ENCODE data around the gene NEDD4L.

DNA sequence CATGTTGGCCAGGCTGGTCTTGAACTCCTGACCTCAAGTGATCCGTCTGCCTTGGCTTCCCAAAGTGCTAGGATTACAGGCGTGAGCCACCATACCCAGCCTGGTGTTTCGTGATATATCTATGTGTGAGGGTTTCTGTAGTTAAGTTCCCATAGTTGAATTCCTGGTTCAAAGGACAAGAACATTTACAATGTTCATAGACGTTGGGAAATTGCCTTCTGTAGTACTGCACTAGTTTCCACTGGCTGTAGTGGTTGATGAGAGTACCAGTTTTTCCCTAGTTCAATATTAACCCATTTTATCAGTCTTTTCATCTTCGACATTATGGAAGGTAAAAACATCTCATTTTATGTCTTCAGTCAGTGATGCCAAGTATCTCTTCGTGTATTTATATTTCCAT lies 171.0 kb downstream of the NEDD4L start:
- TF ChIP-seq POLR2A (IDR thresholded peaks at IDR 0.05; ENCODE audit: extremely low read depth, insufficient read length) (no peak), MAX (IDR thresholded peaks at IDR 0.05; ENCODE audit: low read depth, low read length) (no peak)
- TF ChIP-seq, protein P1, sequence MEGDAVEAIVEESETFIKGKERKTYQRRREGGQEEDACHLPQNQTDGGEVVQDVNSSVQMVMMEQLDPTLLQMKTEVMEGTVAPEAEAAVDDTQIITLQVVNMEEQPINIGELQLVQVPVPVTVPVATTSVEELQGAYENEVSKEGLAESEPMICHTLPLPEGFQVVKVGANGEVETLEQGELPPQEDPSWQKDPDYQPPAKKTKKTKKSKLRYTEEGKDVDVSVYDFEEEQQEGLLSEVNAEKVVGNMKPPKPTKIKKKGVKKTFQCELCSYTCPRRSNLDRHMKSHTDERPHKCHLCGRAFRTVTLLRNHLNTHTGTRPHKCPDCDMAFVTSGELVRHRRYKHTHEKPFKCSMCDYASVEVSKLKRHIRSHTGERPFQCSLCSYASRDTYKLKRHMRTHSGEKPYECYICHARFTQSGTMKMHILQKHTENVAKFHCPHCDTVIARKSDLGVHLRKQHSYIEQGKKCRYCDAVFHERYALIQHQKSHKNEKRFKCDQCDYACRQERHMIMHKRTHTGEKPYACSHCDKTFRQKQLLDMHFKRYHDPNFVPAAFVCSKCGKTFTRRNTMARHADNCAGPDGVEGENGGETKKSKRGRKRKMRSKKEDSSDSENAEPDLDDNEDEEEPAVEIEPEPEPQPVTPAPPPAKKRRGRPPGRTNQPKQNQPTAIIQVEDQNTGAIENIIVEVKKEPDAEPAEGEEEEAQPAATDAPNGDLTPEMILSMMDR (IDR thresholded peaks at IDR 0.05; ENCODE audit: low read depth, low read length), result no peak
